Gastrocnemius medialis (tissue), 4 donors: Measurements from ENCODE around the gene NCR3LG1.

ENCODE experiments used
- CTCF ChIP-seq, 5 experiments: fragments of 450-650 bp in 3 of 5; fragments of 200-600 bp in 2 of 5; sonication (generic) in 2 of 5; IDR thresholded peaks in 4 of 5; conservative IDR thresholded peaks in 1 of 5; 1 replicate in 4 of 5; 2 replicates in 1 of 5; pipeline ENCODE4 v1.5.1; 2016 to 2019; ENCODE audit warnings: antibody characterized with exemption in 5 of 5, mild to moderate bottlenecking in 3 of 5, moderate library complexity in 3 of 5
- POLR2A ChIP-seq, 2 donors: fragments of 450-650 bp; IDR thresholded peaks; one replicate each; pipeline ENCODE4 v1.6.1; 2017; ENCODE audit warnings: antibody characterized with exemption in 2 of 2, mild to moderate bottlenecking in 2 of 2, moderate library complexity in 2 of 2

- TF ChIP-seq POLR2A (IDR thresholded peaks at IDR 0.05) = no peak
- TF ChIP-seq CTCF (IDR thresholded peaks at IDR 0.05 in 4 of 5, conservative IDR thresholded peaks at IDR 0.05 in 1 of 5) = no peak
These were observed 61.0 kb downstream of the NCR3LG1 start for GRCh38 chr11:17412488-17413180.
